B cell (primary cell): ENCODE measurements around the gene KIRREL1. TPM values are rescaled to one million over a fixed set of nuclear protein-coding genes. Genes with fewer than 3 reads are reported as not detected.

Experiments used
- ATAC-seq: fragments of 200-7000 bp; cut with Tn5 transposase; one replicate; pipeline ENCODE4 v1.10.0; 2021; ENCODE audit warnings: low read depth, mild to moderate bottlenecking, moderate number of reproducible peaks, moderate library complexity
- CTCF ChIA-PET: fragments of 350-600 bp; sonication (Branson Sonifier 250); formaldehyde crosslinking; loops from one replicate; lab custom pipeline; 2021; ENCODE audit warnings: antibody characterized with exemption, inconsistent platforms; lab: Charles Lee
- POLR2A ChIA-PET: fragments of 350-600 bp; sonication (Branson Sonifier 250); formaldehyde crosslinking; loops from one replicate; lab custom pipeline; 2021; ENCODE audit warnings: antibody characterized with exemption; lab: Charles Lee
- DNase-seq: peaks from one replicate; pipeline ENCODE4 v3.0.0; 2013
- H2AFZ ChIP-seq: 2 replicates; pipeline ENCODE4 v1.6.1; 2012; ENCODE audit warnings: mild to moderate bottlenecking, low read depth, low read length; ENCODE audit not compliant: insufficient read depth, poor library complexity, severe bottlenecking
- H3K27ac ChIP-seq, 2 donors: 1 replicate in 1 of 2; 2 replicates in 1 of 2; pipeline ENCODE4 v1.5.1; 2012 to 2013; ENCODE audit warnings: low read length in 2 of 2, mild to moderate bottlenecking in 2 of 2, moderate library complexity in 1 of 2
- H3K27me3 ChIP-seq, 4 experiments: fragments of 200-600 bp in 1 of 4; sonication (generic) in 1 of 4; replicated peaks in 1 of 4; 1 replicate in 2 of 4; 2 replicates in 2 of 4; pipeline versions ENCODE4 v1.6.1 to v1.7.0; 2013 to 2016; ENCODE audit warnings: low read length in 3 of 4, mild to moderate bottlenecking in 2 of 4, mixed read lengths in 1 of 4, moderate library complexity in 1 of 4; ENCODE audit not compliant: insufficient read depth in 4 of 4, control insufficient read depth in 3 of 4; ENCODE audit errors: control extremely low read depth in 1 of 4
- H3K36me3 ChIP-seq, 2 experiments: replicated peaks in 1 of 2; 1 replicate in 1 of 2; 2 replicates in 1 of 2; pipeline versions ENCODE4 v1.6.1 to v1.7.1; 2013; ENCODE audit warnings: low read length in 1 of 2; ENCODE audit not compliant: insufficient read depth in 2 of 2, control insufficient read depth in 1 of 2; ENCODE audit errors: control extremely low read depth in 1 of 2, extremely low read depth in 1 of 2
- H3K4me1 ChIP-seq, 2 donors: fragments of 200-600 bp in 1 of 2; sonication (generic) in 1 of 2; 1 replicate in 1 of 2; 2 replicates in 1 of 2; pipeline versions ENCODE4 v1.5.1 to v1.6.1; 2013 to 2017; ENCODE audit warnings: low read length in 2 of 2; ENCODE audit not compliant: control insufficient read depth in 2 of 2, insufficient read depth in 2 of 2
- H3K4me2 ChIP-seq: replicated peaks from 2 replicates; pipeline ENCODE3; 2012; ENCODE audit warnings: mild to moderate bottlenecking, low read depth, low read length; ENCODE audit not compliant: poor library complexity, severe bottlenecking
- H3K4me3 ChIP-seq, 5 experiments: fragments of 200-600 bp in 1 of 5; sonication (generic) in 1 of 5; 1 replicate in 3 of 5; 2 replicates in 2 of 5; pipeline versions ENCODE4 v1.5.1 to v1.7.0; 2011 to 2016; ENCODE audit warnings: low read length in 4 of 5, mild to moderate bottlenecking in 4 of 5, low read depth in 2 of 5, control low read depth in 1 of 5, moderate library complexity in 1 of 5; ENCODE audit not compliant: insufficient read depth in 1 of 5; ENCODE audit errors: control extremely low read depth in 1 of 5, extremely low read depth in 1 of 5
- H3K79me2 ChIP-seq: fragments of 200-600 bp; sonication (generic); one replicate; pipeline ENCODE4 v1.6.0; 2016; ENCODE audit warnings: low read length; ENCODE audit not compliant: control insufficient read depth, insufficient read depth
- H3K9ac ChIP-seq: fragments of 200-600 bp; sonication (generic); 2 replicates; pipeline ENCODE4 v1.6.1; 2017; ENCODE audit warnings: mild to moderate bottlenecking, low read length, moderate library complexity
- H3K9me3 ChIP-seq, 3 donors: one replicate each; pipeline versions ENCODE4 v1.6.1 to v1.7.1; 2013; ENCODE audit warnings: low read length in 2 of 3; ENCODE audit not compliant: control insufficient read depth in 2 of 3, insufficient read depth in 1 of 3; ENCODE audit errors: control extremely low read depth in 1 of 3
- H4K20me1 ChIP-seq: 2 replicates; pipeline ENCODE4 v1.6.0; 2012; ENCODE audit warnings: mild to moderate bottlenecking, low read length; ENCODE audit not compliant: insufficient read depth, control insufficient read depth, poor library complexity, severe bottlenecking
- H3K27ac Mint-ChIP-seq: one replicate; pipeline ENCODE4 v1.8.0; 2021; ENCODE audit warnings: mixed read lengths
- H3K27me3 Mint-ChIP-seq: one replicate; pipeline ENCODE4 v1.8.0; 2021; ENCODE audit warnings: mixed read lengths
- H3K4me1 Mint-ChIP-seq: one replicate; pipeline ENCODE4 v1.8.0; 2021; ENCODE audit warnings: mixed read lengths
- H3K4me3 Mint-ChIP-seq: one replicate; pipeline ENCODE4 v1.8.0; 2021; ENCODE audit warnings: mixed read lengths
- H3K9me3 Mint-ChIP-seq: one replicate; pipeline ENCODE4 v1.8.0; 2022; ENCODE audit warnings: mixed read lengths; ENCODE audit not compliant: insufficient read depth
- EZH2 ChIP-seq: IDR thresholded peaks from 2 replicates; pipeline ENCODE4 v1.6.1; 2012; ENCODE audit warnings: borderline replicate concordance, low read depth, mild to moderate bottlenecking, moderate library complexity, low read length; ENCODE audit not compliant: insufficient read depth, poor library complexity, severe bottlenecking
- WGBS: methylation state at CpG from one replicate; pipeline ENCODE4 v1.1.5; 2013; ENCODE audit warnings: missing lambda C conversion rate; ENCODE audit not compliant: insufficient coverage; 5-methylcytosine and 5-hydroxymethylcytosine counted together
- intact Hi-C: fragments of 100-400 bp; cut with micrococcal nuclease; formaldehyde crosslinking; loops from one replicate; pipeline ENCODE4 v1.10.0; 2022
- polyA plus RNA-seq: library from polyadenylated mRNA; depleted of rRNA; stranded (reverse); fragments of >200 nt; gene quantifications from 2 replicates; pipeline ENCODE4 v1.2.3, GENCODE V29; 2012
- total RNA-seq, 2 donors: library from RNA; stranded (reverse); fragments of 120-200 nt in 1 of 2; gene quantifications; 1 replicate in 1 of 2; 2 replicates in 1 of 2; pipeline versions ENCODE4 v1.2.3 to v1.2.4, GENCODE V29; 2013 to 2022
- TF ChIP-seq, protein P1 (sequence below): fragments of 200-600 bp; IDR thresholded peaks from one replicate; pipeline ENCODE4 v1.8.0; 2022; ENCODE audit warnings: antibody characterized with exemption, mild to moderate bottlenecking

KIRREL1 gene
- total and polyA plus RNA-seq, 2 donors (not counting 1 experiment from before 2014, with no cell fraction given): not detected

DNA sequence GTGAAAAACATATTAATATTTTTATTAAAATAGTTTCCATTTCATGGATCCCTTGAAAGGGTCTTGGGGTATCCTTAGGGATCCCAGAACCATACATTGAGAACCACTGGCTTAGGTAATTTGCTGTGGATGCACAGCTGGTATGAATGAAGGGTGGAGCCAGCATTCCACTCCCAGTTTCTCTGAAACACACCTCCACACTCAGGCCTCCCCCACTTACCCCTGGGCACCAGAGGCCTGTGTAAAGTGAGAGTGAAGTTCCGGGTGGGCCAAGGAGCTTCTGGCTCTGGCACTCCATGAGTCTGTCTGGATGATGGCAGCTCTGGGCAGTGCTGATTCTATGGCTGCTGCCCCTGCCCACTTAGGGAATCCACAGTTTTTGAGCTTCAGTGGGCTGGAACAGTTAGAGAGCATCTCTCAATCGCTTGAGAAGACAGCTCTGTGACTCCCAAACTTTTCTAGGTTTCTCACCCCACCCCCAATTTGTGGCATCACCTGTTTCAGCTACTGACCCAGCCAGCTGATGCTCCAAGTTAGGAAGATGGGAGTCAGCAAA lies 129.5 kb downstream of the KIRREL1 start:
- intact Hi-C loops: loop anchor here (10.0 kb wide), 1 partner anchor 958 kb away; no protein-coding TSS in a partner anchor
- Histone ChIP-seq H3K9me3 (peaks cover 0 to 2% (median 0%) of the 10 kb centered on the region in 3 donors), H3K36me3 (no peaks in the 10 kb centered on the region), H3K9ac (no peak overlapping the region), H2AFZ (no peak overlapping the region), H3K4me1 (peaks cover 5 to 10% of the 10 kb centered on the region in 2 donors), H3K27ac (no peak overlapping the region), H3K4me3 (no peak overlapping the region), H4K20me1 (no peaks in the 10 kb centered on the region), H3K27me3 (peaks cover 0 to 27% (median 12%) of the 10 kb centered on the region in 4 experiments), H3K4me2 (no peak overlapping the region), H3K79me2 (no peaks in the 10 kb centered on the region)
- H3K27me3 Mint-ChIP-seq: peaks cover 34% of the 10 kb centered on the region
- no peak for ATAC-seq
- CTCF ChIA-PET: interaction anchor here (0.5 to 16.2 kb wide), 22 partner anchors 7 to 966 kb away, joined by 3 to 534 read pairs (median 7); partner anchors contain the start of genes CD1D and KIRREL1
- no peak for DNase-seq
- peaks cover 10% of the 10 kb centered on the region for H3K4me1 Mint-ChIP-seq
- 80% methylated on average over 2 of the region's 2 CpGs for WGBS
- no peak overlapping the region for H3K27ac Mint-ChIP-seq
- H3K4me3 Mint-ChIP-seq: no peak overlapping the region
- POLR2A ChIA-PET: no interaction called here
- no peaks in the 10 kb centered on the region for H3K9me3 Mint-ChIP-seq
- no peak for TF ChIP-seq EZH2
- TF ChIP-seq, protein P1, sequence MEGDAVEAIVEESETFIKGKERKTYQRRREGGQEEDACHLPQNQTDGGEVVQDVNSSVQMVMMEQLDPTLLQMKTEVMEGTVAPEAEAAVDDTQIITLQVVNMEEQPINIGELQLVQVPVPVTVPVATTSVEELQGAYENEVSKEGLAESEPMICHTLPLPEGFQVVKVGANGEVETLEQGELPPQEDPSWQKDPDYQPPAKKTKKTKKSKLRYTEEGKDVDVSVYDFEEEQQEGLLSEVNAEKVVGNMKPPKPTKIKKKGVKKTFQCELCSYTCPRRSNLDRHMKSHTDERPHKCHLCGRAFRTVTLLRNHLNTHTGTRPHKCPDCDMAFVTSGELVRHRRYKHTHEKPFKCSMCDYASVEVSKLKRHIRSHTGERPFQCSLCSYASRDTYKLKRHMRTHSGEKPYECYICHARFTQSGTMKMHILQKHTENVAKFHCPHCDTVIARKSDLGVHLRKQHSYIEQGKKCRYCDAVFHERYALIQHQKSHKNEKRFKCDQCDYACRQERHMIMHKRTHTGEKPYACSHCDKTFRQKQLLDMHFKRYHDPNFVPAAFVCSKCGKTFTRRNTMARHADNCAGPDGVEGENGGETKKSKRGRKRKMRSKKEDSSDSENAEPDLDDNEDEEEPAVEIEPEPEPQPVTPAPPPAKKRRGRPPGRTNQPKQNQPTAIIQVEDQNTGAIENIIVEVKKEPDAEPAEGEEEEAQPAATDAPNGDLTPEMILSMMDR: no peak

GRCh38 chr1:158124034-158124433 lies 130.6 kb downstream of the KIRREL1 start:
- no peak overlapping the region for H3K4me3 ChIP-seq
- no peaks in the 10 kb centered on the region for H3K79me2 ChIP-seq
- H3K27ac ChIP-seq: no peak overlapping the region
- intact Hi-C loops: loop anchor here (2.0 to 10.0 kb wide), 2 partner anchors 753 to 959 kb away; no protein-coding TSS in a partner anchor
- H3K9ac ChIP-seq: no peak overlapping the region
- no peaks in the 10 kb centered on the region for H3K36me3 ChIP-seq
- no peak overlapping the region for H2AFZ ChIP-seq
- H3K4me1 Mint-ChIP-seq: peaks cover 3% of the 10 kb centered on the region
- peaks cover 0 to 2% (median 0%) of the 10 kb centered on the region in 3 donors for H3K9me3 ChIP-seq
- POLR2A ChIA-PET: no interaction called here
- H3K27me3 ChIP-seq: peaks cover 0 to 21% (median 9%) of the 10 kb centered on the region in 4 experiments
- H3K4me1 ChIP-seq: peaks cover 0 to 5% of the 10 kb centered on the region in 2 donors
- ATAC-seq (no peak), DNase-seq (no peak)
- H4K20me1 ChIP-seq: no peaks in the 10 kb centered on the region
- no peak overlapping the region for H3K4me3 Mint-ChIP-seq
- CTCF ChIA-PET: interaction anchor here (0.6 to 16.2 kb wide), 36 partner anchors 8 to 1072 kb away, joined by 3 to 534 read pairs (median 6); partner anchors contain the start of genes CD1D and KIRREL1
- 100% methylated on average over 2 of the region's 2 CpGs for WGBS
- H3K4me2 ChIP-seq: no peak overlapping the region
- TF ChIP-seq, protein P1: no peak
- TF ChIP-seq EZH2: no peak
- peaks cover 25% of the 10 kb centered on the region for H3K27me3 Mint-ChIP-seq
- no peak overlapping the region for H3K27ac Mint-ChIP-seq
- no peaks in the 10 kb centered on the region for H3K9me3 Mint-ChIP-seq
